ENCODE results near the gene SURF2. TPM values are rescaled to one million over a fixed set of nuclear protein-coding genes. Genes with fewer than 3 reads are reported as not detected.
"Not testable (repeated sequence)": the region's sequence is repeated elsewhere in the genome, so short reads cannot be mapped to it uniquely, and the experiment has no call there.

The SURF2 gene
- polyA plus RNA-seq, 1 of the 3 experiments (the other 2 are of a cell fraction), result 46.8 TPM

DNA sequence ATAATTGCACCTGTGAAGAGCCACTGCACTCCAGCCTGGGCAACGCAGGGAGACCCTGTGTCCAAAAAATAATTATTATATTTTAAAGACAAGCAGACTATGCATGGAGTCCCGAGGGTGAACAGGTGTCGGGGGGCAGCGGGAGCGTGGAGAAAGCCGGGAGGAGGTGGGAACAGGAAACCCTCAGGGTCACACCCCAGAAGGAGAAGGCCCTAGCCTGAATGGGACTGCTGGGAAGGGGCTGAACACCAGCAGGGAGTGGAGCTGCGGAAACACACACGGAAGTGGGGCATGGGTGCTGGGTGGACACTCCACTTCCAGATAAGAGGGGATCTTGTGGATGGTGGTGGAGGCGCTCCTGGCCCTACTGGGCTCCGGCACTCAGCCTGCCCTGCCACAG, 33.1 kb upstream of the SURF2 start:
- Histone ChIP-seq H3K27ac (ENCODE audit: low read depth in 2 of 2, low read length in 1 of 2) (no peak overlapping the region), H3K9ac (no peak overlapping the region), H3F3A (replicated peaks; ENCODE audit: insufficient read depth) (no peaks in the 10 kb centered on the region), H3K79me2 (ENCODE audit: insufficient read depth) (no peaks in the 10 kb centered on the region), H3K9me2 (no peaks in the 10 kb centered on the region), H3K9me3 (no peaks in the 10 kb centered on the region), H4K20me1 (ENCODE audit: insufficient read depth) (no peaks in the 10 kb centered on the region), H2AFZ (ENCODE audit: low read depth) (no peak overlapping the region), H3K4me3 (ENCODE audit: low read depth in 2 of 2, low read length in 1 of 2) (no peak overlapping the region), H3K4me2 (no peak overlapping the region), H3K27me3 (ENCODE audit: insufficient read depth) (no peaks in the 10 kb centered on the region), H3K36me3 (replicated peaks in 1 of 2; ENCODE audit: control insufficient read depth in 1 of 2, insufficient read depth in 2 of 2, low read length in 1 of 2) (no peaks in the 10 kb centered on the region), H3K4me1 (ENCODE audit: control insufficient read depth in 1 of 2, insufficient read depth in 2 of 2, low read depth in 1 of 2, low read length in 1 of 2) (no peaks in the 10 kb centered on the region)
- no peak for DNase-seq
- CTCF ChIA-PET, result no interaction called here
- no peak for TF ChIP-seq JUND (IDR thresholded peaks at IDR 0.05)
- 60% methylated on average over 9 of the region's 10 CpGs for WGBS (ENCODE audit: low lambda C conversion rate)
- POLR2A ChIA-PET, result interaction anchor here (0.6 kb wide), 1 partner anchor 18 kb away, joined by 3 read pairs; no protein-coding TSS in a partner anchor

DNA sequence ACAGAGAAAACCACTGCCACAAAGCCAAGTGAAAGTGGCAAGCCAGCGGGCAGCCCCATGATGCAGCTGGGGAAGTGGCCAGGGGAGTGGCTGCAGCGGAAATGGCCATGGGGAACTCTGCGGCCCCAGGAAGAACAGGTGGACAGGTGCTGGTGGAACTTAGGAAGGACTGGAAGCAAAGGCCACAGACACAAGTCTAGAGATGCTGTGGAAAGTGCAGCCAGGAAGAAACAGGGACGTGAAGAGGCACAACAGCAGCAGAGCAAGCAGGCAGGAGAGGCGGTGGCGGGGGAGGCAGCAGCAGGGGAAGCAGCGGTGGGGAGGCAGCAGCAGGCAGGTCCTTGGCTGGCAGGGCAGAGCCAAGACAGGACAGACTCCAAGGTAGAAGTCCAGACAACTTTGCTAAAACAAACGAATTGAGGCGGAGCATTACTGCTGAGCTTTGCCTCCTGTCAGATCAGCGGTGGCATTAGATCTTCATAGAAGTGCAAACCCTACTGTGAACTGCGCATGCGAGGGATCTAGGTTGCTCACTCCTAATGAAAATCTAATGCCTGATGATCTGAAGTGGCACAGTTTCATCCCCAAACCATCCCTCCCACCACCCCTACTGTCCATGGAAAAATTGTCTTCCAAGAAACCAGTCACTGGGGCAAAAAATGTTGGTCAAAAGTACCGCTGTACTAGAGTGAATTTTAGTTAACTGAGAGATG, 32.2 kb upstream of the SURF2 start:
- ChIA-PET POLR2A (no interaction called here), CTCF (interaction anchor here (1.1 kb wide), 1 partner anchor 20 kb away, joined by 4 read pairs; no protein-coding TSS in a partner anchor)
- TF ChIP-seq SMC3 (IDR thresholded peaks at IDR 0.05; ENCODE audit: low read depth, low read length), result no peak
- TF ChIP-seq, protein P1, sequence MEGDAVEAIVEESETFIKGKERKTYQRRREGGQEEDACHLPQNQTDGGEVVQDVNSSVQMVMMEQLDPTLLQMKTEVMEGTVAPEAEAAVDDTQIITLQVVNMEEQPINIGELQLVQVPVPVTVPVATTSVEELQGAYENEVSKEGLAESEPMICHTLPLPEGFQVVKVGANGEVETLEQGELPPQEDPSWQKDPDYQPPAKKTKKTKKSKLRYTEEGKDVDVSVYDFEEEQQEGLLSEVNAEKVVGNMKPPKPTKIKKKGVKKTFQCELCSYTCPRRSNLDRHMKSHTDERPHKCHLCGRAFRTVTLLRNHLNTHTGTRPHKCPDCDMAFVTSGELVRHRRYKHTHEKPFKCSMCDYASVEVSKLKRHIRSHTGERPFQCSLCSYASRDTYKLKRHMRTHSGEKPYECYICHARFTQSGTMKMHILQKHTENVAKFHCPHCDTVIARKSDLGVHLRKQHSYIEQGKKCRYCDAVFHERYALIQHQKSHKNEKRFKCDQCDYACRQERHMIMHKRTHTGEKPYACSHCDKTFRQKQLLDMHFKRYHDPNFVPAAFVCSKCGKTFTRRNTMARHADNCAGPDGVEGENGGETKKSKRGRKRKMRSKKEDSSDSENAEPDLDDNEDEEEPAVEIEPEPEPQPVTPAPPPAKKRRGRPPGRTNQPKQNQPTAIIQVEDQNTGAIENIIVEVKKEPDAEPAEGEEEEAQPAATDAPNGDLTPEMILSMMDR (IDR thresholded peaks at IDR 0.05), result no peak
- no peaks in the 10 kb centered on the region for H3K79me2 ChIP-seq (ENCODE audit: insufficient read depth)
- H3K9me2 ChIP-seq, result no peaks in the 10 kb centered on the region
- no peak overlapping the region for H3K27ac ChIP-seq (ENCODE audit: low read depth in 2 of 2, low read length in 1 of 2)
- DNase-seq, result no peak
- H3K9ac ChIP-seq, result no peak overlapping the region
- no peaks in the 10 kb centered on the region for H4K20me1 ChIP-seq (ENCODE audit: insufficient read depth)
- H3K4me3 ChIP-seq (ENCODE audit: low read depth in 2 of 2, low read length in 1 of 2), result no peak overlapping the region
- H2AFZ ChIP-seq (ENCODE audit: low read depth), result no peak overlapping the region
- no peaks in the 10 kb centered on the region for H3K27me3 ChIP-seq (ENCODE audit: insufficient read depth)
- H3K9me3 ChIP-seq, result no peaks in the 10 kb centered on the region
- no peaks in the 10 kb centered on the region for H3K4me1 ChIP-seq (ENCODE audit: control insufficient read depth in 1 of 2, insufficient read depth in 2 of 2, low read depth in 1 of 2, low read length in 1 of 2)
- H3F3A ChIP-seq (replicated peaks; ENCODE audit: insufficient read depth), result no peaks in the 10 kb centered on the region
- no peaks in the 10 kb centered on the region for H3K36me3 ChIP-seq (replicated peaks in 1 of 2; ENCODE audit: control insufficient read depth in 1 of 2, insufficient read depth in 2 of 2, low read length in 1 of 2)
- H3K4me2 ChIP-seq, result no peak overlapping the region
- WGBS (ENCODE audit: low lambda C conversion rate), result 72% methylated on average over 13 of the region's 13 CpGs

DNA sequence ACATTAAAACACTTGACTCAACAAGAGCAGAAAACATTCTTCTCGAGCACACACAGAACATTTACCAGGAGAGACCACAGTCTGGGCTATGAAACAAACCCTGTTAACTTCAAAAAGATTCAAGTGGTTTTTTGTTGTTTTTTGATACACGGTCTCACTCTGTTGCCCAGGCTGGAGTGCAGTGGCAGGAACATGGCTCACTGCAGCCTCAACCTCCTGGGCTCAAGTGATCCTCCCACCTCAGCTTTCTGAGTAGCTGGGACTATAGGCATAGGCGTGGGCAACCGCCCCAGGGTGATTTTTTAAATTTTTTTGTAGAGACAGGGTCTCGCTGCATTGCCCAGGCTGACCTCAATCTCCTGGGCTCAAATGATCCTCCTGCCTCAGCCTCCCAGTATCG, 29.3 kb upstream of the SURF2 start:
- H3K79me2 ChIP-seq (ENCODE audit: insufficient read depth); H3K4me2 ChIP-seq; H4K20me1 ChIP-seq (ENCODE audit: insufficient read depth); DNase-seq; H3K4me1 ChIP-seq (ENCODE audit: control insufficient read depth in 1 of 2, insufficient read depth in 2 of 2, low read depth in 1 of 2, low read length in 1 of 2); H3K9me3 ChIP-seq; H2AFZ ChIP-seq (ENCODE audit: low read depth); H3K27me3 ChIP-seq (ENCODE audit: insufficient read depth); H3K9me2 ChIP-seq; H3K4me3 ChIP-seq (ENCODE audit: low read depth in 2 of 2, low read length in 1 of 2); H3K27ac ChIP-seq (ENCODE audit: low read depth in 2 of 2, low read length in 1 of 2); H3K9ac ChIP-seq; POLR2A ChIA-PET: not testable (repeated sequence)
- H3K36me3 ChIP-seq (replicated peaks in 1 of 2; ENCODE audit: control insufficient read depth in 1 of 2, insufficient read depth in 2 of 2, low read length in 1 of 2), result peaks cover 12 to 20% of the 10 kb centered on the region in 2 experiments
- 96% methylated on average over 6 of the region's 6 CpGs for WGBS (ENCODE audit: low lambda C conversion rate)
- CTCF ChIA-PET, result interaction anchor here (0.6 to 2.2 kb wide), 2 partner anchors 141 to 145 kb away, joined by 3 to 16 read pairs; no protein-coding TSS in a partner anchor
- H3F3A ChIP-seq (replicated peaks; ENCODE audit: insufficient read depth), result peaks cover 15% of the 10 kb centered on the region
